Liver (tissue), 9 donors: ENCODE data around the gene DROSHA. TPM values are rescaled to one million over a fixed set of nuclear protein-coding genes. Genes with fewer than 3 reads are reported as not detected.

Source experiments
- DNase-seq: peaks from one replicate; pipeline ENCODE4 v3.0.0-alpha.2; 2017; ENCODE audit warnings: low spot score
- H3K27ac ChIP-seq, 2 donors: one replicate each; pipeline ENCODE4 v1.7.0; 2013; ENCODE audit warnings: inconsistent platforms in 2 of 2, low read length in 2 of 2, control low read depth in 1 of 2, low read depth in 1 of 2, mild to moderate bottlenecking in 1 of 2
- H3K27me3 ChIP-seq, 4 donors: one replicate each; pipeline versions ENCODE4 v1.6.1 to v1.7.0; 2013; ENCODE audit warnings: low read length in 3 of 4, inconsistent platforms in 1 of 4, mild to moderate bottlenecking in 1 of 4, moderate library complexity in 1 of 4; ENCODE audit not compliant: control insufficient read depth in 4 of 4, insufficient read depth in 4 of 4
- H3K36me3 ChIP-seq, 4 donors: one replicate each; pipeline versions ENCODE4 v1.6.1 to v1.7.0; 2013; ENCODE audit warnings: low read length in 3 of 4, mild to moderate bottlenecking in 3 of 4, low read depth in 1 of 4, moderate library complexity in 1 of 4; ENCODE audit not compliant: control insufficient read depth in 4 of 4, insufficient read depth in 3 of 4
- H3K4me1 ChIP-seq, 4 donors: one replicate each; pipeline versions ENCODE4 v1.6.1 to v1.7.0; 2013; ENCODE audit warnings: low read length in 3 of 4, mild to moderate bottlenecking in 3 of 4, moderate library complexity in 1 of 4; ENCODE audit not compliant: control insufficient read depth in 4 of 4, insufficient read depth in 4 of 4
- H3K4me3 ChIP-seq, 3 donors: one replicate each; pipeline versions ENCODE4 v1.6.1 to v1.7.0; 2013; ENCODE audit warnings: low read length in 3 of 3, control low read depth in 1 of 3, low read depth in 1 of 3, mild to moderate bottlenecking in 1 of 3
- H3K9ac ChIP-seq, 2 donors: one replicate each; pipeline ENCODE4 v1.7.0; 2013; ENCODE audit warnings: low read length in 2 of 2, mild to moderate bottlenecking in 2 of 2, moderate library complexity in 2 of 2, control low read depth in 1 of 2, low read depth in 1 of 2
- H3K9me3 ChIP-seq, 4 donors: one replicate each; pipeline versions ENCODE4 v1.6.1 to v1.7.0; 2013; ENCODE audit warnings: low read length in 3 of 4; ENCODE audit not compliant: control insufficient read depth in 4 of 4
- ATF3 ChIP-seq: IDR thresholded peaks from 2 replicates; pipeline ENCODE4 v1.6.1; 2016; ENCODE audit warnings: antibody characterized with exemption
- EGR1 ChIP-seq, 2 donors: IDR thresholded peaks; 2 replicates each; pipeline ENCODE4 v1.6.1; 2016 to 2018; ENCODE audit warnings: antibody characterized with exemption in 2 of 2, low read depth in 2 of 2
- FOXA1 ChIP-seq: IDR thresholded peaks from 2 replicates; pipeline ENCODE4 v1.6.1; 2016; ENCODE audit warnings: antibody characterized with exemption
- FOXA2 ChIP-seq: IDR thresholded peaks from 2 replicates; pipeline ENCODE4 v1.6.1; 2016; ENCODE audit warnings: antibody characterized with exemption
- GABPA ChIP-seq, 2 donors: IDR thresholded peaks in 1 of 2; conservative IDR thresholded peaks in 1 of 2; 2 replicates each; pipeline ENCODE4 v1.6.1; 2016; ENCODE audit warnings: antibody characterized with exemption in 2 of 2, mild to moderate bottlenecking in 1 of 2, moderate library complexity in 1 of 2
- HNF4A ChIP-seq, 2 donors: conservative IDR thresholded peaks; 2 replicates each; pipeline ENCODE4 v1.6.1; 2016; ENCODE audit warnings: antibody characterized with exemption in 2 of 2, mild to moderate bottlenecking in 2 of 2
- HNF4G ChIP-seq: IDR thresholded peaks from 2 replicates; pipeline ENCODE4 v1.6.1; 2016; ENCODE audit warnings: antibody characterized with exemption
- JUND ChIP-seq, 2 donors: IDR thresholded peaks; 2 replicates each; pipeline ENCODE4 v1.6.1; 2016; ENCODE audit warnings: antibody characterized with exemption in 2 of 2
- MAX ChIP-seq: IDR thresholded peaks from 2 replicates; pipeline ENCODE4 v1.6.1; 2016; ENCODE audit warnings: antibody characterized with exemption
- NR2F2 ChIP-seq: IDR thresholded peaks from 2 replicates; pipeline ENCODE4 v1.6.1; 2016; ENCODE audit warnings: antibody characterized with exemption
- RAD21 ChIP-seq, 2 donors: IDR thresholded peaks; 2 replicates each; pipeline ENCODE4 v1.6.1; 2016; ENCODE audit warnings: antibody characterized with exemption in 2 of 2, mild to moderate bottlenecking in 2 of 2
- REST ChIP-seq: IDR thresholded peaks from 2 replicates; pipeline ENCODE4 v1.6.1; 2016; ENCODE audit warnings: antibody characterized with exemption, mild to moderate bottlenecking
- RXRA ChIP-seq, 2 donors: IDR thresholded peaks; 2 replicates each; pipeline ENCODE4 v1.6.1; 2017 to 2018; ENCODE audit warnings: antibody characterized with exemption in 2 of 2, mild to moderate bottlenecking in 1 of 2
- SP1 ChIP-seq: IDR thresholded peaks from 2 replicates; pipeline ENCODE4 v1.6.1; 2018; ENCODE audit warnings: antibody characterized with exemption, mild to moderate bottlenecking
- TAF1 ChIP-seq: conservative IDR thresholded peaks from 2 replicates; pipeline ENCODE4 v1.6.1; 2016; ENCODE audit warnings: antibody characterized with exemption, mild to moderate bottlenecking
- YY1 ChIP-seq: IDR thresholded peaks from 2 replicates; pipeline ENCODE4 v1.6.1; 2016; ENCODE audit warnings: antibody characterized with exemption, mild to moderate bottlenecking
- ZBTB33 ChIP-seq: IDR thresholded peaks from 2 replicates; pipeline ENCODE4 v1.6.1; 2016; ENCODE audit warnings: antibody characterized with exemption
- WGBS: extraction: QIAGEN DNeasy Blood & Tissue Kit; methylation state at CpG from one replicate; pipeline ENCODE4 v1.1.7; 2013; 5-methylcytosine and 5-hydroxymethylcytosine counted together
- polyA plus RNA-seq, 2 donors: library from polyadenylated mRNA; stranded (reverse) in 1 of 2; unstranded in 1 of 2; fragments of 200-250 nt in 1 of 2; fragments of >200 nt in 1 of 2; fragmentation: Nextera tagmentation in 1 of 2; extraction: Ambion mirVana in 1 of 2; gene quantifications; one replicate each; pipeline versions ENCODE4 v1.2.1 to v1.2.3, GENCODE V29; 2013 to 2015
- total RNA-seq, 2 donors: library from RNA; depleted of rRNA; stranded (reverse); fragments of >200 nt; gene quantifications; one replicate each; pipeline ENCODE4 v1.2.3, GENCODE V29; 2014
- donor health status: healthy.
- donor health status: healthy.
- donor health status: healthy.
- donor health status: healthy.
- donor health status: healthy.

DROSHA gene
- total and polyA plus RNA-seq, 4 donors: 8.2 to 25.4 (median 15.4) TPM

GRCh38 chr5:31479706-31480105, 52.2 kb downstream of the DROSHA start:
- Histone ChIP-seq H3K27me3 (no peaks in the 10 kb centered on the region), H3K4me1 (no peaks in the 10 kb centered on the region), H3K27ac (no peak overlapping the region), H3K9me3 (no peaks in the 10 kb centered on the region), H3K36me3 (peaks cover 2 to 19% (median 10%) of the 10 kb centered on the region in 4 donors), H3K9ac (no peak overlapping the region), H3K4me3 (no peak overlapping the region)
- TF ChIP-seq MAX (no peak), GABPA (IDR thresholded peaks at IDR 0.05 in 1 of 2, conservative IDR thresholded peaks at IDR 0.05 in 1 of 2) (no peak), SP1 (no peak), ATF3 (no peak), RAD21 (IDR thresholded peaks at IDR 0.05) (no peak), HNF4G (no peak), JUND (IDR thresholded peaks at IDR 0.05) (no peak), FOXA1 (no peak), ZBTB33 (no peak), REST (no peak), TAF1 (no peak), YY1 (no peak), HNF4A (conservative IDR thresholded peaks at IDR 0.05) (no peak), FOXA2 (no peak), NR2F2 (no peak), EGR1 (IDR thresholded peaks at IDR 0.05; ENCODE audit: low read depth in 2 of 2) (no peak), RXRA (IDR thresholded peaks at IDR 0.05) (no peak)
- WGBS: 96% methylated on average over 2 of the region's 2 CpGs
- DNase-seq: no peak

- TF ChIP-seq JUND (IDR thresholded peaks at IDR 0.05) (no peak), EGR1 (IDR thresholded peaks at IDR 0.05; ENCODE audit: low read depth in 2 of 2) (no peak), SP1 (no peak)
- H3K9me3 ChIP-seq: no peaks in the 10 kb centered on the region
- peaks cover 2 to 14% (median 9%) of the 10 kb centered on the region in 4 donors for H3K36me3 ChIP-seq
- no peaks in the 10 kb centered on the region for H3K4me1 ChIP-seq
- no peak overlapping the region for H3K9ac ChIP-seq
- DNase-seq: no peak
- H3K27ac ChIP-seq: no peak overlapping the region
- H3K27me3 ChIP-seq: no peaks in the 10 kb centered on the region
- H3K4me3 ChIP-seq: no peak overlapping the region
These were observed 53.0 kb downstream of the DROSHA start for GRCh38 chr5:31478901-31479300.
